GM12873 (cell line): Measurements from ENCODE around the gene CENPE.

ENCODE experiments used
- TF ChIP-seq, protein P1 (sequence below): IDR thresholded peaks from 2 replicates; pipeline ENCODE4 v1.5.1; 2012; ENCODE audit warnings: low read depth, mild to moderate bottlenecking, moderate library complexity, low read length, control low read depth; ENCODE audit not compliant: insufficient read depth; ENCODE audit errors: missing control alignments

Gene CENPE

DNA sequence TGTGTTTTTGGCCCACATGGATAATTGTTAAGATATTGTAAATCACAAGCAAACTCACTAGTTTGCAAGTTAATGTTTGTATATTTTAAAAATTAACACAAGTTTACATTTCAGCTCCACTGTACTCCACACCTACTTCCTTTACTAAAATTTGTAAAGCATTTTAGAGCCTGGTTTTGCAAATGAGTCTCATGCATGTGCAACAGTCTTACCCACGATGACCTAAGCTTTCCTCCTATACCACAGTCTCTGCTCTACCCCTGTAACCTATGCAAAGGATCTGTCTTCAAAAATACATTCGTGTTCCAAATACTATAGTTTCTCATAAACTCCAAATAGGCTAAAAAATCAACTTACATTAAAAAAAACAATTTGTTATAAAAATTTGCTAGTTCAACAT, 108.7 kb downstream of the CENPE start:
- TF ChIP-seq, protein P1, sequence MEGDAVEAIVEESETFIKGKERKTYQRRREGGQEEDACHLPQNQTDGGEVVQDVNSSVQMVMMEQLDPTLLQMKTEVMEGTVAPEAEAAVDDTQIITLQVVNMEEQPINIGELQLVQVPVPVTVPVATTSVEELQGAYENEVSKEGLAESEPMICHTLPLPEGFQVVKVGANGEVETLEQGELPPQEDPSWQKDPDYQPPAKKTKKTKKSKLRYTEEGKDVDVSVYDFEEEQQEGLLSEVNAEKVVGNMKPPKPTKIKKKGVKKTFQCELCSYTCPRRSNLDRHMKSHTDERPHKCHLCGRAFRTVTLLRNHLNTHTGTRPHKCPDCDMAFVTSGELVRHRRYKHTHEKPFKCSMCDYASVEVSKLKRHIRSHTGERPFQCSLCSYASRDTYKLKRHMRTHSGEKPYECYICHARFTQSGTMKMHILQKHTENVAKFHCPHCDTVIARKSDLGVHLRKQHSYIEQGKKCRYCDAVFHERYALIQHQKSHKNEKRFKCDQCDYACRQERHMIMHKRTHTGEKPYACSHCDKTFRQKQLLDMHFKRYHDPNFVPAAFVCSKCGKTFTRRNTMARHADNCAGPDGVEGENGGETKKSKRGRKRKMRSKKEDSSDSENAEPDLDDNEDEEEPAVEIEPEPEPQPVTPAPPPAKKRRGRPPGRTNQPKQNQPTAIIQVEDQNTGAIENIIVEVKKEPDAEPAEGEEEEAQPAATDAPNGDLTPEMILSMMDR: no peak

DNA sequence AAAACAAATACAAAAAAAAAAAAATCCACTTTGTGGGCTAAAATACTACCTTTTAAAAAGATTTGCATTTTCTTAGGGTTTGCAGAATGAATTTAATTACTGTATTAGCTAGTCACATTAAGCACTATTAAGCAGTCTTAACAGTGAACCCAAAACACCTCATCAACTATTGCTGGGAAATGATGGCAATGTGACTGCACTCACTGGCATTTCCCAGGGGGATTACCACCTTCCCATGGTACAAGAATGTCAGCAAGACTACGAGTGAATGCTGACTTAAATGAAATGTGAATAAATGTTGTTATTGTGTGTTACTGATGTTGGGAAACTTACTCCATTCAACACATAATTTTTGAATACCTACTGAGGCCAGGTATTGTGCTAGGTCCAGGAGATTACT, 111.6 kb downstream of the CENPE start:
- TF ChIP-seq, protein P1: no peak

DNA sequence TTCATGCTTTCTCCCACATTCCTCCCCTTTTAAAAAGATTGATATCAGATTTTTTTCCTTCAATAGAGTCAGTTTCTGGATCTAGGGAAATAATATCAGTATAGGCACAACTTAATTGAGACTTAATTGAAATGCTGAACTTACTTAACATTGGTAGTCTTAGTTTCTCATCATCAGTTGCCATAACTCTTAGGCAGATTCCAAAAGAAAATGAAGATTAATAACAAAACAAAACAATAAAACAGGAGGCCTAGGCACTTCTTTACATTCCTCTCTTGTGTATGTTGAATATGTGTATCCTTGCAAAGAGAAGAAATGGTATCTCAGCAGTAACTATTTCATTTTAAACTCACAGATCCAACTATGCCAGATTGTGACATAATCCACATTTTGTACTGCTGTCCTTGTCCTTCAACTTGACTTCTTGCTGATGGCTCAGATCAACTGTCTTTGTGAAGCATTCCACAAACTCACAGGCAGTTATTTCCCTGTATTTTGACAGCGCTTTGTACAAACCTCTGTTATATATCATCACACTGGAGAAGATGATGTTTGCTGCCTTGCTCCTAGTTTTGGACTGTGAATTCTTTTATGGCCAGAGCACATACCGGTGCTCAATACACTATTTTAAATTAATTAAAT, 112.5 kb downstream of the CENPE start:
- TF ChIP-seq, protein P1: no peak

DNA sequence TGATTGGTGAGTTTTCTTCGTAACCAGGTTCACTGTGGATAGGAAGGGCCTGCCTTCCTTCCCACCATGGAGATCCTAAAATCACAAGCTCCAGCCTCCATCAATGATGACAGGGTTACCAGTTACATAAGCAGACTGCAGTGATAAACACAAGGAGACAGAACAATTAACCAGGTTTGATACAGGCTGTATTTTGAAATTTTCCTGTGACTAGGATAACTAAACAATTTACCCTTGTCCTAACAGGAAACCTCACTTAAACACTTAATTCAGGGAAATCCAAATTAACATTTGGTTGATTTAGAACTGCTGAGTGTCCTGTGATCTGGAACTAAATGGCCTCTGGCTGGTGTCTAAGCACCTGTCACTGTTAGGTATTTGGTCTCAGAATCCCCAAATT, 118.5 kb downstream of the CENPE start:
- TF ChIP-seq, protein P1: no peak

DNA sequence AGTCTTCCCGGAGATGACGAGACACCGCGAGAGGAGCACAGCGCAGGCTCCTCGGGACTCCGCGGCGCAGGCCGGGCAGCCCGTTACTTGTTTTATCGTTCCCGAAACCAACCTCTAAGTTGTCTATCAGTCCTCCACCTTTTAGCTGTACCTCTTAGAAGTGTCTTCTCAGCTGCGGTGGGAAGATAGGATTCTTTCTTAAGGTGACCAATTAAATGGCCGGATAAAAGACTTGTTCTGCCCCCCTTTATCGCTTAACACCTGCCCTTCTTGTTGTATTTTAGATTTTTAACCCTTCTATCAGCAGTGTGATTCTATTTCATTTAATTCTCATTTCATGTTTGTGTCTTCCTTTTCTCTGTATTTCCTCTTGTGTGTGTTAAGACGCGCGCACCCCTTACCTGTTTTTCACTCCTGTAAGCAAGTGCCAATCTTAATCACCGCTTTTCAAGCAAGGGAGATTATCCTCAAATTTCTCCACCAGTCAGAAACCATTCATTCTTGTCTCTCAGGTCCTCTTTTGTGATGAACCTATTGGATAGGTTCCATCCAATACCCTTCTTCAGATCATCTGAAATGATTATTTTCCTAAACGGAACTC, 121.3 kb downstream of the CENPE start, which contains the start of gene SLC9B2:
SLC9B2 (minus strand) TSS at position 15 of the 601 bp plus-strand sequence. CDS start 9,211 bp downstream, outside the sequence.
- TF ChIP-seq, protein P1: no peak

DNA sequence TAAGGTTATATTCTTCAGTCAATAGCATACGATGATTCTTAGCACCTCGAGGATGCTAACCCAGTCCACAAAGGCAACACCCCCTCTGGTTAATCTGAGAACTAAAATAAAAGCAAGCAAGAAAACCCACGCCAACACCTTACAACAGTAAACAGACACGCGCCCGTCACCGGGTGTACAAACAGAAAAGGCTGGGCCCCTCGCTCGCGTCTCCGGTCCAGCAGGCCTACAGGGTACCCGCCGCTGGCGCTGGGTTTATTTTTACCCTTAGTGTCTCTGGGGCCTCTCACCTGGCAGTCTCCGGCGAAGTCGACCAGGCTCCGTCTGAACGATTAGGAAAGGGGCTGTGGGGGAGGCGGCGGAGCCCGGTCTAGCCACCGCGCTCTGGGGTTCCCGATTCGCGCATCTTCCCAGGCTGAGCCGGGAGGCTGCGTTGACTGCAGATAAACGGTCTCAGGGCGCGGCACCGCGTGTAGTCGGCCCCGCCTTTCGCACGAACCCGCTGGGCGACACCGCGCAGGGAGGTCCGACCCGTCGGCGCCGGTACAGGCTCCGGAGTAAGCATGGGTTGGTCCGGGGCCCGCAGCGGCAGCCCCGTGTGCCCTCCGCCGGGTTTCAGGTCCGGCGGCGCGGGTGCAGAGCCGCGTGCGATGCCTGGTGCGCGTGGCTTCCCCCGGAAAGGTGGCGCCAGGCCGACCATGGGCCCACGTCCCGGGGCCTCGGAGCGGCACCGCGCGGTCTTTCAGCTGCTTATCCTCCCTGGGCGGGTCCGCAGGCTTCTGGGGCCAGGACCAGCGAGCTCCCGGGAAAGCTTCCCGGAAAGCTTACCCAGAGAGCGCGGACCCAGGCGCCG, 122.0 kb downstream of the CENPE start:
- TF ChIP-seq, protein P1: peak; percentile 11

DNA sequence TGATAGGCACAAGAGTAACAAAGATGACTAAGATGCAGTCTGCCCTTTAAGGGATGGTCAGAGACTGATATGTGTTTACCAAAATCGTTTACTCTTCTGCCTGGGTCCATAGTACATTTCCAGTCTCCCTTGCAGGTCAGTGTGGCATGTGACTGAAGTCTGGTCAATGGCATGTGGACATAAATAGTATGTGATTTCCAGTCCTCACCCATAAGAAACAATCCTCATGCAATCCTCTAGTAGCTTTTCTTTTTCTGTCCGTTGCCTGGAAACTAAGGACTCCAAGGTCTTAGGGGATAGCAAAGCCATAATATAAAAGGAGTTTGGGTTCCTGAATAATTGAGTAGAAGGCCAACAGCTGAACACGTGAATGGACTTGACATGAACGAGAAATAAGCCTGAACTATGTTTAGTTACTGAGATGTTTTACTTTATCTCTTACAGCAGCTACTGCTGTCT, 122.7 kb downstream of the CENPE start:
- TF ChIP-seq, protein P1: no peak
